GM18951 (cell line): ENCODE results near the gene AGPAT4.

Experiments
- POLR2A ChIP-seq: IDR thresholded peaks from 4 replicates; pipeline ENCODE4 v1.6.1; 2011; ENCODE audit warnings: mild to moderate bottlenecking; ENCODE audit not compliant: insufficient read length, insufficient read depth; ENCODE audit errors: extremely low read depth
- in situ Hi-C: fragments of 300-500 bp; cut with MboI; formaldehyde crosslinking; loops from one replicate; pipeline ENCODE4 v1.12.0; 2022; ENCODE audit warnings: low sequenced_read_pairs, mixed read lengths, inconsistent platforms; ENCODE audit not compliant: unreplicated experiment

AGPAT4 gene

DNA sequence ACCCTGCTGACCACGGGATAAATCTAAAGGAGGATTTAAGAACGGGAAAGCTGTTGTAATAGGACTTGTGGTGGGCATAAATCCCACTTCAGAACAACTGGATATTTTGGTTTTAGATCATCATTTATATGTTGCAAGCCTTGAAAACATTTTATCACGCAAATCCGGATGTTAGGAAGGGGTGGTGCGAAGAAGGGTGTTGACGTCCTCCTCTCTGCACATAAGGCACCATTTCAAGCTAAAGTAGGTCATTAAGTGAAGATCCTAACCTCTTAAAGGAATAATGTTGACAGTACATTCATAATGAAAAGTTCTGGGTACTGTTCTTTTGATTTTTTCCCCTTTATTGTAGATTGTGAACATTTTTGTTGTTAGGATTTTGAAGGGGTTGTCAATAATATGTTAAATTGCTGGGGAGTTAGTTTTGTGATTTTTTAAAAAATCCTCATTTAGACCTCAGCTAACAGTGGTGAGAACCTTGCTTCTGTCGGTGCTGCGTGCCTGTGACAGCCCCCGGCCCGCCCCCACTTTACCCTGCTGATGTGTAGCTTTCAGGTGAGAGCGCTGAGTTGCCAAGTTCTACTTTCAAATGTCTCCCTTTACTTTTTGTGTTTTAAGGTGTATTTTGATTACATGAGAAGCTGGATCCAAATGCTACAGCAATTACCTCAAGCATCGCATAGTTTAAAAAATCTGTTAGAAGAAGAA is 193.4 kb downstream of the AGPAT4 start:
- in situ Hi-C loops, result no loop called here
- no peak for TF ChIP-seq POLR2A
